H9 (cell line): ENCODE measurements around the gene FRRS1L. TPM values are rescaled to one million over a fixed set of nuclear protein-coding genes. Genes with fewer than 3 reads are reported as not detected.

Experiments used
- DNase-seq: peaks from one replicate; pipeline ENCODE4 v3.0.0-alpha.2; 2017
- H2AFZ ChIP-seq: one replicate; pipeline ENCODE4 v1.6.1; 2013; ENCODE audit warnings: mild to moderate bottlenecking, low read length, control low read depth, moderate library complexity
- H2AK5ac ChIP-seq: 2 replicates; pipeline ENCODE4 v1.6.1; 2013; ENCODE audit warnings: low read length, control low read depth, mixed read lengths; ENCODE audit not compliant: insufficient read length
- H2BK120ac ChIP-seq: one replicate; pipeline ENCODE4 v1.6.1; 2013; ENCODE audit warnings: low read depth, mild to moderate bottlenecking, low read length, control low read depth, inconsistent platforms; ENCODE audit not compliant: poor library complexity, severe bottlenecking
- H2BK12ac ChIP-seq: 2 replicates; pipeline ENCODE4 v1.6.1; 2013; ENCODE audit warnings: low read length, control low read depth, mixed read lengths, low read depth; ENCODE audit not compliant: insufficient read length
- H2BK15ac ChIP-seq: 2 replicates; pipeline ENCODE4 v1.6.1; 2013; ENCODE audit warnings: low read depth, low read length, control low read depth
- H2BK20ac ChIP-seq: one replicate; pipeline ENCODE4 v1.6.1; 2013; ENCODE audit warnings: low read depth, mild to moderate bottlenecking, low read length, control low read depth, inconsistent platforms; ENCODE audit not compliant: poor library complexity, severe bottlenecking
- H2BK5ac ChIP-seq: 2 replicates; pipeline ENCODE4 v1.6.1; 2013; ENCODE audit warnings: low read length, control low read depth, mixed read lengths; ENCODE audit not compliant: insufficient read length
- H3K14ac ChIP-seq: 2 replicates; pipeline ENCODE4 v1.6.1; 2013; ENCODE audit warnings: low read length, control low read depth; ENCODE audit not compliant: insufficient read depth
- H3K18ac ChIP-seq: 2 replicates; pipeline ENCODE4 v1.6.1; 2013; ENCODE audit warnings: low read depth, mild to moderate bottlenecking, mixed read lengths, low read length, control low read depth; ENCODE audit not compliant: insufficient read length
- H3K23ac ChIP-seq: 2 replicates; pipeline ENCODE4 v1.6.1; 2013; ENCODE audit warnings: low read length, control low read depth, mixed read lengths, low read depth; ENCODE audit not compliant: insufficient read length
- H3K23me2 ChIP-seq: 2 replicates; pipeline ENCODE4 v1.6.1; 2013; ENCODE audit warnings: low read depth, mild to moderate bottlenecking, mixed read lengths, low read length, control low read depth; ENCODE audit not compliant: insufficient read length, poor library complexity, severe bottlenecking
- H3K27ac ChIP-seq: 2 replicates; pipeline ENCODE4 v1.5.1; 2013; ENCODE audit warnings: low read length, control low read depth, mixed read lengths, low read depth; ENCODE audit not compliant: insufficient read length
- H3K27me3 ChIP-seq: 2 replicates; pipeline ENCODE4 v1.6.1; 2013; ENCODE audit warnings: low read length, control low read depth, inconsistent platforms; ENCODE audit not compliant: insufficient read depth
- H3K4ac ChIP-seq: 2 replicates; pipeline ENCODE4 v1.6.1; 2013; ENCODE audit warnings: low read depth, mild to moderate bottlenecking, control low read depth, inconsistent platforms, low read length, moderate library complexity
- H3K4me1 ChIP-seq: 2 replicates; pipeline ENCODE4 v1.6.1; 2013; ENCODE audit warnings: low read length, control low read depth, inconsistent platforms; ENCODE audit not compliant: insufficient read depth
- H3K4me2 ChIP-seq: 2 replicates; pipeline ENCODE4 v1.6.1; 2013; ENCODE audit warnings: low read length, control low read depth, mixed read lengths; ENCODE audit not compliant: insufficient read length, insufficient read depth
- H3K56ac ChIP-seq: 2 replicates; pipeline ENCODE4 v1.6.1; 2013; ENCODE audit warnings: low read depth, mild to moderate bottlenecking, mixed read lengths, low read length, control low read depth; ENCODE audit not compliant: insufficient read length
- H3K79me1 ChIP-seq: 2 replicates; pipeline ENCODE4 v1.6.1; 2013; ENCODE audit warnings: low read depth, mild to moderate bottlenecking, moderate library complexity, low read length, control low read depth, inconsistent platforms; ENCODE audit not compliant: insufficient read depth, poor library complexity, severe bottlenecking
- H3K79me2 ChIP-seq: 2 replicates; pipeline ENCODE4 v1.6.1; 2013; ENCODE audit warnings: low read length, control low read depth, inconsistent platforms; ENCODE audit not compliant: insufficient read depth
- H3K9ac ChIP-seq: 2 replicates; pipeline ENCODE4 v1.6.1; 2013; ENCODE audit warnings: low read length, control low read depth, mixed read lengths; ENCODE audit not compliant: insufficient read length; ENCODE audit errors: extremely low read depth
- H3K9me3 ChIP-seq: one replicate; pipeline ENCODE4 v1.6.1; 2013; ENCODE audit warnings: low read depth, low read length, inconsistent platforms; ENCODE audit not compliant: control insufficient read depth
- H3T11ph ChIP-seq: one replicate; pipeline ENCODE4 v1.6.1; 2013; ENCODE audit warnings: mild to moderate bottlenecking, low read length, control low read depth, inconsistent platforms
- H4K20me1 ChIP-seq: one replicate; pipeline ENCODE4 v1.6.1; 2013; ENCODE audit not compliant: control insufficient read depth, insufficient read length, insufficient read depth
- H4K5ac ChIP-seq: 2 replicates; pipeline ENCODE4 v1.6.1; 2013; ENCODE audit warnings: low read depth, mild to moderate bottlenecking, mixed read lengths, low read length, control low read depth; ENCODE audit not compliant: insufficient read length
- H4K8ac ChIP-seq: replicated peaks from 2 replicates; pipeline ENCODE4 v1.6.1; 2013; ENCODE audit warnings: low read length, control low read depth, mixed read lengths, low read depth; ENCODE audit not compliant: insufficient read length
- H4K91ac ChIP-seq: 2 replicates; pipeline ENCODE4 v1.6.1; 2013; ENCODE audit warnings: low read depth, mild to moderate bottlenecking, moderate library complexity, mixed read lengths, low read length, control low read depth; ENCODE audit not compliant: insufficient read length
- H3K27ac Mint-ChIP-seq, 3 experiments: 2 replicates in 2 of 3; 3 replicates in 1 of 3; pipeline ENCODE4 v1.8.0; 2020 to 2021; ENCODE audit warnings: mixed read lengths in 3 of 3, mild to moderate bottlenecking in 1 of 3, moderate library complexity in 1 of 3
- H3K27me3 Mint-ChIP-seq: 2 replicates; pipeline ENCODE4 v1.8.0; 2021; ENCODE audit warnings: low read depth, mild to moderate bottlenecking, moderate library complexity, mixed read lengths
- H3K36me3 Mint-ChIP-seq, 3 experiments: 2 replicates in 2 of 3; 3 replicates in 1 of 3; pipeline ENCODE4 v1.8.0; 2020 to 2021; ENCODE audit warnings: low read depth in 3 of 3, mixed read lengths in 3 of 3; ENCODE audit not compliant: insufficient read depth in 1 of 3
- H3K4me1 Mint-ChIP-seq, 2 experiments: 2 replicates each; pipeline ENCODE4 v1.8.0; 2020; ENCODE audit warnings: mixed read lengths in 2 of 2
- H3K4me3 Mint-ChIP-seq, 2 experiments: 2 replicates in 1 of 2; 3 replicates in 1 of 2; pipeline ENCODE4 v1.8.0; 2020 to 2021; ENCODE audit warnings: mild to moderate bottlenecking in 2 of 2, mixed read lengths in 2 of 2, moderate library complexity in 1 of 2
- H3K9me3 Mint-ChIP-seq, 2 experiments: 2 replicates in 1 of 2; 3 replicates in 1 of 2; pipeline ENCODE4 v1.8.0; 2020; ENCODE audit warnings: mild to moderate bottlenecking in 2 of 2, mixed read lengths in 2 of 2, moderate library complexity in 1 of 2
- CTCF ChIP-seq: fragments of 200-600 bp; sonication (generic); conservative IDR thresholded peaks from 3 replicates; pipeline ENCODE4 v1.8.0; 2021; ENCODE audit warnings: antibody characterized with exemption, mild to moderate bottlenecking
- WGBS: extraction: QIAGEN DNeasy Blood & Tissue Kit; methylation state at CpG from one replicate; pipeline ENCODE4 v1.1.7; 2013; ENCODE audit warnings: missing lambda C conversion rate, low lambda C conversion rate, mixed read lengths; ENCODE audit not compliant: insufficient read length; ENCODE audit errors: extremely low coverage; 5-methylcytosine and 5-hydroxymethylcytosine counted together
- total RNA-seq: library from RNA; stranded (reverse); gene quantifications from 2 replicates; pipeline ENCODE4 v1.2.1, GENCODE V29; 2021

The FRRS1L gene
- total RNA-seq, 1 experiment from 2014 or later = 3.3 TPM

- Histone ChIP-seq H2BK120ac (no peak overlapping the region), H3K79me1 (peaks cover 14% of the 10 kb centered on the region), H4K91ac (no peak overlapping the region), H2BK5ac (no peak overlapping the region), H3K27me3 (no peaks in the 10 kb centered on the region), H2AFZ (no peak overlapping the region), H4K5ac (no peak overlapping the region), H3T11ph (no peak overlapping the region), H4K8ac (no peak overlapping the region), H3K56ac (no peak overlapping the region), H3K23ac (no peak overlapping the region), H3K79me2 (peaks cover 51% of the 10 kb centered on the region; the same call in 1 of the 2 replicates), H3K9ac (peak overlapping the region; percentile 7), H3K14ac (no peak overlapping the region), H2BK20ac (no peak overlapping the region), H2BK15ac (no peak overlapping the region), H3K4me1 (peaks cover 7% of the 10 kb centered on the region), H3K4ac (no peak overlapping the region), H4K20me1 (no peaks in the 10 kb centered on the region), H3K4me2 (no peak overlapping the region), H2AK5ac (no peak overlapping the region), H3K9me3 (no peaks in the 10 kb centered on the region), H3K23me2 (peaks cover 7% of the 10 kb centered on the region), H3K27ac (no peak overlapping the region), H2BK12ac (no peak overlapping the region), H3K18ac (no peak overlapping the region)
- H3K36me3 Mint-ChIP-seq = peaks cover 13 to 15% (median 14%) of the 10 kb centered on the region in 3 experiments; a peak in 6 of 7 replicates
- H3K4me1 Mint-ChIP-seq = peaks cover 43 to 61% of the 10 kb centered on the region in 2 experiments
- peak overlapping the region; percentile 5 to 80 (median 72); a peak in 6 of 7 replicates for H3K27ac Mint-ChIP-seq
- no peak overlapping the region; a peak in 1 of 5 replicates for H3K4me3 Mint-ChIP-seq
- no peak for TF ChIP-seq CTCF
- 0 out of 5 replicates have a peak, but pooled peaks cover 0 to 3% of the 10 kb centered on the region in 2 experiments for H3K9me3 Mint-ChIP-seq
- no CpG with 5 or more reads among the region's 12 CpGs for WGBS
- no peaks in the 10 kb centered on the region for H3K27me3 Mint-ChIP-seq
- DNase-seq = no peak
Observed at GRCh38 chr9:109113892-109114609, 53.0 kb downstream of the FRRS1L start.
